ENCODE data around the gene KRT14. TPM values are rescaled to one million over a fixed set of nuclear protein-coding genes. Genes with fewer than 3 reads are reported as not detected.

The KRT14 gene
- total and polyA plus RNA-seq, 2 of the 4 experiments (the other 2 are of a cell fraction) = not detected

DNA sequence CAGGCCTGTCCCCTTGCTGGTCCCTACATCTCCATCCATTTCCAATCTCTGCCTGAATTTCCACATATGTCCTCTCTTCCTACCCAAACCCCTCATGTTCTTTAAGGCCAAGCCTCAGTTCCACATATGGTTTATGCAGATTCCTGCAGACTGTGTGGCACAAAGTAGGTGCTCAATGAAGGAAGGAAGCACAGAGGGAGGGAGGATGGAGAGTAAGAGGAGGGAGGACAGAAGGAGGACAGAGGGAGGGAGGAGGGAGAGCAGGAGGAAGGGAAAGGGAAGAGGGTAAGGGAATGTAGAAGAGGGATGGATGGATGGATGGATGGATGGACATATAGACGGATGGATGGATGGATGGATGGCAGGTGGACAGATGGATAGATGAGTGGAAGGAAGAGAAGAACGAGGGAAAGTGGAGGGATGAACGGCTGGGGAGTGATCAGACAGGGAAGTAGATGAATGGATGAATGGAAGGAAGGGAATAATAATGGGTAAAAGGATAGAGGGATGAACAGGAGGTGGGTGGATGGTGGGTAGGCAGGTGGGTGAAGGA lies 7.7 kb upstream of the KRT14 start:
- no peak overlapping the region for H3K4me3 ChIP-seq (ENCODE audit: insufficient read depth, low read depth, low read length)
- H3K4me1 ChIP-seq (ENCODE audit: control insufficient read depth, insufficient read depth, low read length) = no peaks in the 10 kb centered on the region
- no peak overlapping the region for H3K14ac ChIP-seq (replicated peaks; ENCODE audit: low read depth, low read length)
- BruUV-seq (replicated peaks) = no TSS peak
- no peak for DNase-seq
- no peaks in the 10 kb centered on the region for H4K20me1 ChIP-seq (ENCODE audit: insufficient read depth, low read length)
- H2BK20ac ChIP-seq (ENCODE audit: low read depth, low read length) = no peak overlapping the region
- no peaks in the 10 kb centered on the region; the same call in 1 of the 2 replicates for H3K9me1 ChIP-seq (ENCODE audit: insufficient read depth, low read length)
- intact Hi-C loops (cut with micrococcal nuclease) = no loop called here
- H4K5ac ChIP-seq (ENCODE audit: low read depth, low read length) = no peak overlapping the region
- ATAC-seq (ENCODE audit: low read depth) = no peak
- no peak for TF ChIP-seq MAZ (IDR thresholded peaks at IDR 0.05; ENCODE audit: borderline replicate concordance, low read depth, low read length)
- TF ChIP-seq, protein P1, sequence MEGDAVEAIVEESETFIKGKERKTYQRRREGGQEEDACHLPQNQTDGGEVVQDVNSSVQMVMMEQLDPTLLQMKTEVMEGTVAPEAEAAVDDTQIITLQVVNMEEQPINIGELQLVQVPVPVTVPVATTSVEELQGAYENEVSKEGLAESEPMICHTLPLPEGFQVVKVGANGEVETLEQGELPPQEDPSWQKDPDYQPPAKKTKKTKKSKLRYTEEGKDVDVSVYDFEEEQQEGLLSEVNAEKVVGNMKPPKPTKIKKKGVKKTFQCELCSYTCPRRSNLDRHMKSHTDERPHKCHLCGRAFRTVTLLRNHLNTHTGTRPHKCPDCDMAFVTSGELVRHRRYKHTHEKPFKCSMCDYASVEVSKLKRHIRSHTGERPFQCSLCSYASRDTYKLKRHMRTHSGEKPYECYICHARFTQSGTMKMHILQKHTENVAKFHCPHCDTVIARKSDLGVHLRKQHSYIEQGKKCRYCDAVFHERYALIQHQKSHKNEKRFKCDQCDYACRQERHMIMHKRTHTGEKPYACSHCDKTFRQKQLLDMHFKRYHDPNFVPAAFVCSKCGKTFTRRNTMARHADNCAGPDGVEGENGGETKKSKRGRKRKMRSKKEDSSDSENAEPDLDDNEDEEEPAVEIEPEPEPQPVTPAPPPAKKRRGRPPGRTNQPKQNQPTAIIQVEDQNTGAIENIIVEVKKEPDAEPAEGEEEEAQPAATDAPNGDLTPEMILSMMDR (conservative IDR thresholded peaks at IDR 0.05; ENCODE audit: low read depth, low read length) = no peak
- dilution Hi-C loops (cut with HindIII; ENCODE audit: low sequenced_read_pairs, unreplicated experiment) = no loop called here
- H3K4me2 ChIP-seq (ENCODE audit: low read depth, low read length) = no peak overlapping the region
- no peak overlapping the region for H3K23ac ChIP-seq (ENCODE audit: low read depth, low read length)
- no peaks in the 10 kb centered on the region for H3K79me1 ChIP-seq (ENCODE audit: low read depth in 1 of 2, low read length in 2 of 2)
- no peak overlapping the region for H3K4ac ChIP-seq (ENCODE audit: low read depth, low read length)
- H2BK120ac ChIP-seq (ENCODE audit: low read depth, low read length) = no peak overlapping the region
- no peak overlapping the region for H2BK15ac ChIP-seq (ENCODE audit: low read depth, low read length)
- no peak overlapping the region for H3K56ac ChIP-seq (ENCODE audit: extremely low read depth, insufficient read depth, low read length)
- no peak overlapping the region for H2AK5ac ChIP-seq (ENCODE audit: low read depth, low read length)
- peaks cover 65% of the 10 kb centered on the region for H3K27me3 ChIP-seq (ENCODE audit: control insufficient read depth, insufficient read depth, low read length)
- H3K9me3 ChIP-seq (ENCODE audit: control insufficient read depth, insufficient read depth, low read length) = no peaks in the 10 kb centered on the region
- H2BK5ac ChIP-seq (ENCODE audit: low read depth, low read length, poor library complexity, severe bottlenecking) = no peak overlapping the region
- no peak overlapping the region for H3K27ac ChIP-seq (ENCODE audit: insufficient read depth, low read length)
- no peaks in the 10 kb centered on the region for H3K36me3 ChIP-seq (ENCODE audit: control insufficient read depth, insufficient read depth, low read length)
- H2AFZ ChIP-seq (replicated peaks; ENCODE audit: low read length, poor library complexity) = no peak overlapping the region
- H3K18ac ChIP-seq (ENCODE audit: low read depth, low read length) = no peak overlapping the region
- H3K9ac ChIP-seq (ENCODE audit: low read depth, low read length) = no peak overlapping the region
- POLR2A ChIA-PET (ENCODE audit: unreplicated experiment) = no interaction called here
- H4K8ac ChIP-seq (ENCODE audit: low read depth in 2 of 2, low read length in 2 of 2) = no peak overlapping the region
- in situ Hi-C loops (cut with MboI; ENCODE audit: low sequenced_read_pairs) = no loop called here
- 18% methylated on average over 3 of the region's 3 CpGs; no CpG with 5 or more reads in 1 of the 2 experiments for WGBS, 2 experiments (ENCODE audit: extremely low coverage in 2 of 2, insufficient read length in 1 of 2)
- CTCF ChIA-PET = no interaction called here
- no peak overlapping the region for H2AK9ac ChIP-seq (replicated peaks; ENCODE audit: low read depth, low read length, poor library complexity)
- H4K91ac ChIP-seq (ENCODE audit: insufficient read depth, low read depth, low read length) = no peak overlapping the region

Data from IMR-90 (cell line).